ENCODE data around the gene FAM161A.

- TF ChIP-seq CTCF (IDR thresholded peaks at IDR 0.05 in 2 of 3, conservative IDR thresholded peaks at IDR 0.05 in 1 of 3; ENCODE audit: borderline replicate concordance in 1 of 3, insufficient read depth in 1 of 3, low read depth in 2 of 3, low read length in 2 of 3) (peak; percentile 47 to 57 (median 56); a peak in 5 of 6 replicates), POLR2A (IDR thresholded peaks at IDR 0.05; ENCODE audit: borderline replicate concordance, extremely low read depth, insufficient read depth, insufficient read length) (no peak), EZH2phosphoT487 (IDR thresholded peaks at IDR 0.05; ENCODE audit: borderline replicate concordance) (no peak), SP1 (IDR thresholded peaks at IDR 0.05; ENCODE audit: low read depth) (no peak), CEBPB (IDR thresholded peaks at IDR 0.05; ENCODE audit: low read depth) (no peak), POLR2AphosphoS5 (IDR thresholded peaks at IDR 0.05; ENCODE audit: low read depth, low read length) (no peak), EZH2 (IDR thresholded peaks at IDR 0.05) (no peak), ZFX (IDR thresholded peaks at IDR 0.05) (no peak), REST (IDR thresholded peaks at IDR 0.05; ENCODE audit: low read depth) (no peak), SIN3A (IDR thresholded peaks at IDR 0.05; ENCODE audit: low read depth) (no peak), MAX (IDR thresholded peaks at IDR 0.05) (no peak), ZNF274 (IDR thresholded peaks at IDR 0.05; ENCODE audit: low read depth, low read length) (no peak), RAD21 (IDR thresholded peaks at IDR 0.05; ENCODE audit: low read depth) (peak; percentile 70)
Measured at GRCh38 chr2:61898810-61899209, 45.0 kb upstream of the FAM161A start.
